GM12875 (cell line): Measurements from ENCODE around the gene HACL1.
A peak's percentile ranks its signal among the peaks of the same experiment; 100 is the strongest.

Experiments used
- H3K4me3 ChIP-seq: one replicate; pipeline ENCODE4 v1.5.1; 2011; ENCODE audit warnings: low read depth, low read length, control low read depth
- TF ChIP-seq, protein P1 (sequence below): IDR thresholded peaks from 2 replicates; pipeline ENCODE4 v1.5.1; 2011; ENCODE audit warnings: low read depth, mild to moderate bottlenecking, control low read depth, inconsistent platforms, low read length, moderate library complexity, borderline replicate concordance; ENCODE audit not compliant: insufficient read depth

HACL1 gene

DNA sequence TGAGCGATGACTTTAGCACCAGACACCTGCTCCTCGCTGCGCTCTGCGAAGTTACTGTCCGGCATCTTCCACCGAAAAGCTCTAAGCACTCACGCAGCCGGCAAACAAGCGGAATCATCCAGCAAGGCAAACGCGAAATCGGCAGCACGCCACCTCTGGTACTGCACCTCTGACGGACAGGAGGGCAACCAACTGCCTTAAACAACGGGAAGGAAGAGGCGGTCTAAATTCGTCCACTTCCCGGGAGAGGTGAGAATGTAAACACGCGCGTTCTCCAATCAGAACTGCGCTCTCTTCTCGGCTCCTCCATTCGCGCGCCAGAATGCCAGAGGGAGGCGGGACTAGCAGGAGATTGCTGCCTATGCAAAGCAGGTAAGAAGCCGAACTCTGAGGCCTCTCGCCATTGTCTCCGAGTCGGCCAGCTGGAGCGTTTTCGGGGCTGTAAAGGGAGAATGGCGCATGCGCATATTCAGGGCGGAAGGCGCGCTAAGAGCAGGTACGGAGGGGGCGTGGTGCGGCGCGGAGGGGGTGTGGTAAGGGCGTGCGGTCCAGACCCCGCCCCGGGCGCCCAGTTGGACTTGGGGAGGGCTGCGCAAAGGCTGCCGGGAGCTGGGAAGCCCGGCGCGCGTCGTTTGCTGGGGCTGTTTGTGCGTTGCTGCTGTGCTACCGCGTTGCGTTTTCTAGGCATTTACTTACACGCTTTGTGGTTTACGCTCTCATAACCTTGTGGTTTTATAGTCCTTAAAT lies at the start of gene HACL1, which contains the start of gene BTD:
TSS of gene HACL1 (minus strand) at position 171 of the 747 bp plus-strand sequence. CDS start at position 65, 106 bp downstream.
TSS of gene BTD (plus strand) at position 347 of the 747 bp plus-strand sequence. CDS start 33,695 bp downstream, outside the sequence.
- TF ChIP-seq, protein P1, sequence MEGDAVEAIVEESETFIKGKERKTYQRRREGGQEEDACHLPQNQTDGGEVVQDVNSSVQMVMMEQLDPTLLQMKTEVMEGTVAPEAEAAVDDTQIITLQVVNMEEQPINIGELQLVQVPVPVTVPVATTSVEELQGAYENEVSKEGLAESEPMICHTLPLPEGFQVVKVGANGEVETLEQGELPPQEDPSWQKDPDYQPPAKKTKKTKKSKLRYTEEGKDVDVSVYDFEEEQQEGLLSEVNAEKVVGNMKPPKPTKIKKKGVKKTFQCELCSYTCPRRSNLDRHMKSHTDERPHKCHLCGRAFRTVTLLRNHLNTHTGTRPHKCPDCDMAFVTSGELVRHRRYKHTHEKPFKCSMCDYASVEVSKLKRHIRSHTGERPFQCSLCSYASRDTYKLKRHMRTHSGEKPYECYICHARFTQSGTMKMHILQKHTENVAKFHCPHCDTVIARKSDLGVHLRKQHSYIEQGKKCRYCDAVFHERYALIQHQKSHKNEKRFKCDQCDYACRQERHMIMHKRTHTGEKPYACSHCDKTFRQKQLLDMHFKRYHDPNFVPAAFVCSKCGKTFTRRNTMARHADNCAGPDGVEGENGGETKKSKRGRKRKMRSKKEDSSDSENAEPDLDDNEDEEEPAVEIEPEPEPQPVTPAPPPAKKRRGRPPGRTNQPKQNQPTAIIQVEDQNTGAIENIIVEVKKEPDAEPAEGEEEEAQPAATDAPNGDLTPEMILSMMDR, result 0 out of 2 replicates have a peak, but pooled peaks have one; percentile 19
- H3K4me3 ChIP-seq, result peak within 1 kb of the TSS; percentile 63

DNA sequence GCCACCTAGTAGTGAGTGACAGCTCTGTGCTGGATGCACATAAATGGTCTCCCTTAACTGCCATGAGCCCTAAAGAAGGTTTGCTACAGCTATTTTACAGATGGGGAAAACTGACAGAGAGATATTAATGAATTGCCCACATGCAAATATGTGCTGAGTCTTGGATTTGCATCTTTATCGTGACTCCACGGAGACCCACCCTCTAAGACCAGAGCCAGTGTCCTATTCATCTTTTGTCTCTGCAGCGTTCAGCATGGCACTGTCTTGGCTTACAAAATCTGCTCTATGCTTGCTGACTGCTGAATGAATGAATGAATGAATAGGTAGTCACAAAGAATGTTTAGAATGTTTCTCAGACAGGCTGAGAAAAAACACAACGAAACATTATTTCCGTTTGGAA lies 48.5 kb upstream of the HACL1 start:
- TF ChIP-seq, protein P1, result no peak
- H3K4me3 ChIP-seq, result no peak overlapping the region

DNA sequence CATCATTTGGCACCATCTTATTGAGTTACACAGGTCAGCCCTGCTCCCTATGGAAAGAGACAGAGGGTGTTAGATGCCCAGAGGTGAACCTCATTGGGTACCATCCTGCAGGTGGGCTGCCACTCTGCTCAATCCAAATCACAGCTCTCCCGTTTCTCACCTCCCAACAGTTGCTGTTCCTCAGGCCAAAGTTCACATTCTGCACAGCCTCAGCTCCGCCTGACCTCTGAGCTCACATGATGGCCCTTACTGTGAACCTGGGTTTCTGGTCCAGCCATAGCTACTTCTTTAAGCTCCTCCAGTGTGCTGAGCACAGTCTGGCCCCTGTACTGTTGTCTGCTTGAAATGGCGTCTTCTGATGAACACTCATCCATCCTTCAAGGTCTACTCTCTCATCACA lies 48.0 kb upstream of the HACL1 start:
- TF ChIP-seq, protein P1, result no peak
- no peak overlapping the region for H3K4me3 ChIP-seq

DNA sequence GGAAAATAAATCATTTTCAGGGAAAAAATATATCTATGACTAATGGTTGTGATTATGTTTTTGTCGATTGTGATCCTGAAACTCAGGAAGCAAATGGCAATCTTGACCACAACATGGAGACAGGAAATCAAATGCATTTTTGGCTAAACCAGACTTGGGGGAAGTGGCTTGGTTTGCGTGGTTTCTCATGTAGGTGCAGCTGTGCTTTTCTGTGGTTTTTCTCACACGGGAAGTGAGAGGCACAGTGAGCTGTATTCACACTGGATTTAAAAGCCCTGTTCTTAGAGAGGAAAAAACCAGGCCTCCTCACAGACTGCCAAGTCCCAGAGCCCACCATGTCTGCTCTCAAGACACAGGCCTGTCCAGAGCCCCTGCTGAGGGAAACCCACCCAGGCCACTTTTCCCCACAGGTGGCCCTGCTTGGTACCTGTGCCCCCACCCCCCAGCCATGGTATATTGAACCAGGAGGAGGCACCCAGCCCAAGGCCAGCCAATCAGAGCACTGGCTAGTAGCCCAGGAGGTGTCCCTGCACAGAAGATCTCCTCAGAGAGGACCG lies 46.3 kb upstream of the HACL1 start:
- no peak overlapping the region for H3K4me3 ChIP-seq
- TF ChIP-seq, protein P1, result no peak

DNA sequence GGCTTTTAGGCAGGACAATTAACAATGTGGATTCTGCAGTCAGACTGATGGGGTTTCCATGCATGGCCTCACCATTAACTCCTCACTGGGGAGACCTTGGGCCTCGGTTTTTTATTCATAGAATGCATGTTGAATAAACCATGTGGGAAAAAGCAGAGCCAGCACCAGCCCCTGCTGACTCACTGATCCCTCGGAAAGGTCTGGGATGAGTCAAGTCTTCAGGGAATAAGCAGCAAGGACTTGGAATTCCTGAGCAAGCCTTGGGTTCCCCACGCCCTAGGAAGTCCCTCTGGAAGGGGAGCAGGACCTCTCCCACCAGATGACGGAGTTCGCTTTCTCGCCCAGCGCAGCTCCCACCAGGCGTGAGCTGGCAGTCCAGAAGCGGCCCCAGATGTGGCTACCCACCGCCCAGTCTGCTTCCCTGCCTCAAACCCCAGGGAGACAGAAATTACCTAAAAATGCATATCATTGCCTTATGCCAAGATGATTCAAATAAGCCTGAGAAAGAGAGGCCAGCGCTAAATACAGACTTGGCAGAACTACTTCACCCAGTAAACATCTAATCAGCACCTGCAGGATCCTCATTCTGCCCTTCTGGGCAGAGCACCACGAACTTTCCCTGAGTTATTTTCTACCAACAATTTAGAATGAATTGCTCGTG lies 45.6 kb upstream of the HACL1 start:
- TF ChIP-seq, protein P1, result no peak
- H3K4me3 ChIP-seq, result no peak overlapping the region

DNA sequence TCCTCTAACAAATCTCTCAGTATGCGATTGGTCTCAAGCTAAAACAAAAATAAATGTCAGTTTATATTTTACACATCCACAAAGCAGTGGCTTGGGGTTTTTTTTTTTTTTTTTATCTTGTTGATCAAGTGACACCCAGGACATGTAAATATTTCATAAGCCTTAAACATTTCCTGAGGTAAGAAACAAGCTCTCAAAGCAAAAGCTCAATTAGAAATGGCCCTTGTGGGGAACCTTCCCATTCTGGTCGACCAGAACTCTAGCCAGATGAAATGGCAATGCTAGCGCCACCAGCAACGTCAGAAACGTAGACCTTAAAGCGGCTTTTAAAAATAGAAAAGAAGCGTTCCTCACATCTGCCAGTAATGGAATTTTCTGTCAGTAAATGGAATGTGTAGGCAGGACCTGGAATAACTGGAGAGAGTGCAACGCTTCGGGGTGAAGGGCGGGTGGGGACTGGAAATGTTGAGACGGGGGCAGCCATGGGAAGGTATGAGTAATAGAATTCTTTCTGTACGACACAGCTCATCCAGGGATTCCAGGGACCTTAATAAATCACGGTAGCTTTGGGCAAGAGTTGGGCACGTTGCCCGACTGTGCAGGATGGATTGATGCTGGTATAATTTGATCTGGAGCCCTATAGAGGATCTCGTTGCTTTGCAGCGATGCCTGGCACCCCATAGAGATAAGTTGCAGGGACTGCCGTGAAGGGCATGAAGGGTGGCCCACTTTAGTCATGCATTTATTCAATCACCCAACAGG lies 44.6 kb upstream of the HACL1 start:
- TF ChIP-seq, protein P1, result no peak
- no peak overlapping the region for H3K4me3 ChIP-seq
